GM19043 (cell line): Measurements from ENCODE around the gene HCN2.

Experiments used
- ATAC-seq: cut with Tn5 transposase; IDR thresholded peaks from one replicate; pipeline ENCODE4 v1.9.1; 2021; ENCODE audit warnings: low read depth; ENCODE audit not compliant: unreplicated experiment

HCN2 gene

GRCh38 chr19:650121-650520 is 60.4 kb downstream of the HCN2 start:
- no peak for ATAC-seq

- no peak for ATAC-seq
These were observed 61.6 kb downstream of the HCN2 start for GRCh38 chr19:651114-651818.

- no peak for ATAC-seq
These were observed 62.3 kb downstream of the HCN2 start for GRCh38 chr19:651991-652390.

GRCh38 chr19:652467-653389 is 63.0 kb downstream of the HCN2 start:
- ATAC-seq: no peak

- no peak for ATAC-seq
These were observed 63.7 kb downstream of the HCN2 start for GRCh38 chr19:653425-653824.

GRCh38 chr19:655691-656090 is 66.0 kb downstream of the HCN2 start:
- no peak for ATAC-seq

- ATAC-seq: no peak
These were observed 67.3 kb downstream of the HCN2 start for GRCh38 chr19:656751-657559.

GRCh38 chr19:657611-658010 is 67.9 kb downstream of the HCN2 start:
- no peak for ATAC-seq

GRCh38 chr19:658059-658839 is 68.6 kb downstream of the HCN2 start:
- ATAC-seq: no peak

GRCh38 chr19:658916-659839 is 69.5 kb downstream of the HCN2 start:
- ATAC-seq: no peak

GRCh38 chr19:660793-661426 is 71.2 kb downstream of the HCN2 start:
- ATAC-seq: no peak

- no peak for ATAC-seq
These were observed 71.9 kb downstream of the HCN2 start for GRCh38 chr19:661427-662196.

- ATAC-seq: no peak
These were observed 72.7 kb downstream of the HCN2 start for GRCh38 chr19:662207-662961.

- ATAC-seq: no peak
These were observed 73.4 kb downstream of the HCN2 start, which contains the start of gene RNF126 for GRCh38 chr19:662962-663681. Gene RNF126, minus strand, starts transcription at chr19:663214. Its CDS starts 93 bp downstream, at chr19:663121.

- no peak for ATAC-seq
These were observed 74.0 kb downstream of the HCN2 start for GRCh38 chr19:663682-664117.

GRCh38 chr19:664913-665443 is 75.3 kb downstream of the HCN2 start:
- ATAC-seq: no peak
